Pons (tissue), 1 donor: Measurements from ENCODE around the gene FOXO3.
"Not testable (repeated sequence)": the region's sequence is repeated elsewhere in the genome, so short reads cannot be mapped to it uniquely, and the experiment has no call there.

Experiments
- DNase-seq: peaks from one replicate; pipeline ENCODE4 v3.0.0-alpha.2; 2016; ENCODE audit warnings: low spot score

The FOXO3 gene

DNA sequence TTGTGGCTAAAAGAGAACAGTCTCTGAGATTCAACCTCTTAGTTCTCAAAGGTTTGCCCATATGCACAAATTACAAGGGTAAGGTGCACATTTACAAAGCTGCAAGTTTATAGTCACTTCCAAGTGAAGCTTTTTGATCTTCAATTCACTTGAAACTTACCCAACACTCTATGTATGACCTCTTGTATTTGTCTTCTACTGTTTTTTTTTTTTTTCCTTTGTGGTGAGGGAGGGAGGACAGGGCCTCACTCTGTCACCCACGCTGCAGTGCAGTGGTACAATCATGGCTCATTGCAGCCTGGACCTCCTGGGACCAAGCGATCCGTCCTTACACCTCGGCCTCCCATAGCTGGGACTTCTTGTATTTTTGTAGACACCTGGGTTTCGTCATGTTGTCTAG lies 4.5 kb upstream of the FOXO3 start:
- DNase-seq = no peak

DNA sequence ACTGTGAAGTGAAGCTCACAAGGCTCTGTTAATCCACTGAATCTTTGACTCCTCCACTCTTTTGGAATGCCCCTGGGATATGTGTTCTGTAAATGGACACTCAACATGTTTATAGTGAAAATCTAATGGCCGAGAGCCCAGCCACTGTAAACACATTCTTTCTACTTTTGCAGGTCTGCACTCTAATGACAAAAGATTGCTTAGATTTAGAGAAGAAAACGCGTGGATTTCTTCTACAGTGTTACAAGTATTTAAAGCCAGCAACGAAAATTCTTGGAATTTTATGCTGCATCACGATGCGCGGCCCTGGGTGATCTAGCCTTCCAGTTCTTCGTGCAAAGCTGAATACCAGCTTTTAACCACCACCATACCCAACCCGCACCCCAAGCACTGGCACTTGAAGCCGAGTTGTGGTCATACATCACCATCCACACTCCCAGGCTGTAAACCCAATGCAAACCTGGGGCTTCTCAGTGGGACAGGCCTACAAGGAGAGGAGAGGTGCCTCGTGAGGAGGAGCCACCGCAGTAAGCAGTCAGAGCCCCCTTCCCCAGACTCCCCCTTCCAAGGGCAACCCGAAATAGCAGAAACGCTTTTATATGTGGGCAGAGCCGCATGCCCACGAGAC lies 3.7 kb upstream of the FOXO3 start:
- DNase-seq = no peak

DNA sequence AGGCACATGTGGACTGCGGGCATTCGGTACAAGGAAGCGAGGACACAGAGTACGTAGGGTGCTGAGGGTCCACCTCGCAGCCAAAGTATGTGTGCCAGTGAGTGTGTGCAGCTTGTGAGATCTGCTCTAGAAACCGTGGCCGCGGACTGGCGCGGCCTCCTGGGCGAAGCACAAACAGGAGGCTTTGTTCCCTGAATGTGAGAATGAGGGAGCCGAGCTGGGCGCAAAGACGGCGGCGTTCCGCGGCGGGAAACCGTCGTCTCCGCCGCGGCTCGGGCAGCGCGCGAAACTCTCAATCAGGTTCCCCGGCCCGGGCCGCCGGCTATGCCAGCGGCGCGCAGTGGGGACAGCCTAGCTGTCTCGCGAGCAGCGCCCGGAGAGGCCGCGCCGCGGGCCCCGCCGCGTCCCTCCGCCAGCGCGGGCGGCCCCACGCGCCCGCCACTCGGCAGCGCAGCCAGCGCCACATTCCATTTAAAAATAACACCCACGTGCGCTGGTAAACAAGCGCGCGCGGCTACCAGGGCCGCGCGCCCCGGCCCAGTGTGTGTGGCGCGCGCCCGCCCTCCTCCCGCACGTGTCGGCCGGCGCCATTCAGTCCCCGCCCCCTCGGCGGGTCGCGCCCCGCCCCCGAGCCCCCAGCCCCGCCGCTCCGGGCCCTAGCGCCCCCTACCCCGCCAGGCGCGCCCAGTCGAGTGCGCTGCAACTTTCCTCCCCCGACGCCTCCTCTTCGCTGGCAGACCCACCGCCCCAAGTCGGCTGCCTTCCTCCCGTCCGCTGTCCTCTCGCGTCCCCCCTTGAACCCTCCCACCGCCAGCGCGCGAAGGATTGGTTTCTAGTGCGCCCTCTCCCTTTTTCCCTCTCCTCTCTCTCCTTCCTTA lies 3.0 kb upstream of the FOXO3 start:
- no peak for DNase-seq

DNA sequence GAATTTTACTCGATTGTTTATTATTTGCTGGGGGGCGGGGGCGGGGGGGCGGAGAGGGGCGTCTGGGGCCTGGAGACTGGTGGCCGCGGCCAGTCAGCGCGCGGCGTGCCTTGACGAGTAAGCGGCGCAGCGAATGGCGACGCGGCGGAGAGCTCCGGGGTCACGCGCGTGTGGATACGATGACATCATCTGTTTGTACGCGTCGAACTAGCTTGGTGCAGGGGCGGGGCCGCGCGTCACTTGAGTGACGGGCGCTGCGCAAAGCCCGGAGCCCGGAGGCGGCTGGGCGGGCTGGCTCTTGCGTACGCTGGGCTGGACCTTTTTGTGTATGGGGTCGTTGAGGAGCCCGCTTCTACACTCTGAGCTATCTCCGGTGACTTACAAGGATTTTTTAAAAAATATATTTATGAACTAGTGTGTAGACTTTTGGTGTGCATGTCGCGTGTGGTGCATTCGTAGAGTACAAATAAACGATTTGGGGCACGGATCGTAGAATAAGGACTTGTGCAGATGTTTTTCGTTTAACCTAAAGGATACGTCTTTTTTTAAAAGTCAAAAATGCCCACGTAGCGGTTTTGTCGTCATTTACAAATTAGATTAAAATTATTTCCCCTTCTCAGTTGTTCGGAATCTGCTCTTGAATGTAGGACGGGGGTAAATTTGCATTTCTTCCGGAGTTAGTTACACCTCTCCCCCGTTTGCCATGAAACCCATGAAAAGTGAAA lies 2.2 kb upstream of the FOXO3 start:
- DNase-seq = peak; percentile 99

DNA sequence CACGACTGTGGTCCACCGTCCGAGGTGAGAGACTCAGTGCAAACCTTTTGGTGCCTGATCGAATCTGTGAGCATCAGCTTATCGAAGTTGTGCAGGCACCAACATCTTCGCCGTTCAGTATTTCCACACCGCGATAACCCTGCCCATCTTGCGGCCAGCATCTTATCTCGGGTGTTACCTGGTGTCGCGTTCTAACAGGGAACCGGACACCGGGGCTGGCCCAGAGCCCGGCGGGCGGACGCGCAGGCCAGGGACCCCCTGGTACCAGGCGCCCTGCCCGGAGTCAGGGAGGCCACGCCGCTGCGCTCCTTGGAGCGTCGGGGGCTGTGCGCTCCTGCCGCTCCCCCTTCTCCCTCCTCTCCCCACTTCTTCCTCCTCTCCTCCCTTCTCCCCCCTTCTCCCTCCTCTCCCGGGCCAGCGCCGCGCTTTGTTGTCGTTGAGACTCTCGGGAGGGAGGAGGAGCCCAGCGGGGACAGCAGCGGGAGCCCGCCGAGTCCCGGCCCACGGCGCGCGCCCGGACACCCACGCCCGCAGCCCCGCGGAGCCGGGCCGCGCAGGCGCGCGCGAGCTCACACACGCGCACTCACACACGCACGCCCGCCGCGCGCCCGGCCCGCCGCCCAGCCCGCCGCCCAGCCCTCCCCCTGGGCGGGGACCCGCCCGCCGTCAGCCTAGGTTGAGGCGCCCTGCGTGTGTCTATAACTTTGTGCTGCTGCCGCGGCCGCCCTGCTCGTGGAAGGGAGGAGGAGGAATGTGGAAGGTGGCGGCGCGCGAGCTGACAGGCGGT lies 1.4 kb upstream of the FOXO3 start:
- DNase-seq = peak; percentile 98

DNA sequence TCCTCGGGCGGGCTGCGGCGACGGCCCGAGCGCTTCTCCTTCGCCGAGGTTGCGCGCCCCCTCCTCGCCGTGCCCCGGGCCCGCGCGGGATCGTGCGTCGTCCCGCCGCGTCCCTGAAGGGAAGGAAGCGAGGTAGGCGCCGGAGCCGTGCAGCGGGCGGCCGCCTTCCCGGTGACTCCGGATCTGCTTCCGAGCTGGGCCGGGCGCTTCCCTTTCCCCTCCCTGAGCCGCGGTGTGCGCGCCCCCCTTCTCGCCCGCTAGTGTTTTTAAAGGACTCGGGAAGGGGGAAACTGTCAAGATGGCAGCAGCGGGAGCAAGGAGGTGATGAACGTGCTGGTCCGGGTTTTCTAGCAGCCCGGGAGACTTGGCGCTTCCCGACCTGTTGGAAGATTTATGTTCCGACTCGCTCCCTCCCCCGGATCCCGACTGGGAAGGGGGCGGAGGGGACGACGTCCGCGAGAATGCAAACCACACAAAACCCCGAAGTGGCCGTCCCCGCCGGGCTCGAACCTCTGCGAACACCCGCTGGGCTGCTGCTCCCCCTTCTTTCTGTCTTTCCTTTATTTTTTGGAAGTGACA lies 744 bp upstream of the FOXO3 start:
- peak; percentile 59 for DNase-seq

DNA sequence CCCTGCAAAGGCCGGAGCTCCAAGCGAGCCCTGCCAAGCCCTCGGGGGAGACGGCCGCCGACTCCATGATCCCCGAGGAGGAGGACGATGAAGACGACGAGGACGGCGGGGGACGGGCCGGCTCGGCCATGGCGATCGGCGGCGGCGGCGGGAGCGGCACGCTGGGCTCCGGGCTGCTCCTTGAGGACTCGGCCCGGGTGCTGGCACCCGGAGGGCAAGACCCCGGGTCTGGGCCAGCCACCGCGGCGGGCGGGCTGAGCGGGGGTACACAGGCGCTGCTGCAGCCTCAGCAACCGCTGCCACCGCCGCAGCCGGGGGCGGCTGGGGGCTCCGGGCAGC lies 561 bp downstream of the FOXO3 start:
- not testable (repeated sequence) for DNase-seq

DNA sequence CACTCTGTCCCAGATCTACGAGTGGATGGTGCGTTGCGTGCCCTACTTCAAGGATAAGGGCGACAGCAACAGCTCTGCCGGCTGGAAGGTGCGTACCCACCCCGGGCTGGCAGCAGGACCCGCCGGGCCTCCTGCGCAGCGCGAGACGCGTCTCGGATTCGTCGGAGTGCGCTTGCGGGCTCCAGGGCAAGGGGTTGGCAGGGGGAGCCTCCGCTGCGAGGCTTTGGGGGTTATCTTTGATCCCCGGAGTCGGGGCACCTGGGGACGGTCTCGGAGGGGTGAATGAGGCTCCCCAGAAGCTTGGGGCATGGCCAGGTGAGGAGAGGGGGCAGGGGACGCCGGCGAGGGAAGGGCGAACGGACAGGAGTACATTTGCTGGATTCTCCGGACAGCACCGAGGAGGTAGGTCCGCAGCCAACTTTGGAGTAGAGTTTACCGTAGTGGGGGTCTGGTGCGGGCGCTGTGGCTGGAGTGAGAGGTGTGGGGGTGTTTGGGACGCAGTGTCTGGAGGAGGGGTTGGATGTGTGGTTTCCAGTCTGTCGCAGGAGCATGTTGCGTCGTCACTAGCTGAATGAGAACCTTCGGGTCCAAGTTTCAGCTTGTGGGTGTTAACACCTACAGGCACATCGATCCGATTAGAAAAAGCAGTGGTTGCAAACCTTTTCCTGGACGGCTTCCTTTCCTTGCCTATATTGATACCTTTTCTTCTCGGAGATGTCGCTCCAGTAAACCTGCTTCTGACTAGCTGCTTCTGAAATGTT lies 1.2 kb downstream of the FOXO3 start:
- DNase-seq = no peak

DNA sequence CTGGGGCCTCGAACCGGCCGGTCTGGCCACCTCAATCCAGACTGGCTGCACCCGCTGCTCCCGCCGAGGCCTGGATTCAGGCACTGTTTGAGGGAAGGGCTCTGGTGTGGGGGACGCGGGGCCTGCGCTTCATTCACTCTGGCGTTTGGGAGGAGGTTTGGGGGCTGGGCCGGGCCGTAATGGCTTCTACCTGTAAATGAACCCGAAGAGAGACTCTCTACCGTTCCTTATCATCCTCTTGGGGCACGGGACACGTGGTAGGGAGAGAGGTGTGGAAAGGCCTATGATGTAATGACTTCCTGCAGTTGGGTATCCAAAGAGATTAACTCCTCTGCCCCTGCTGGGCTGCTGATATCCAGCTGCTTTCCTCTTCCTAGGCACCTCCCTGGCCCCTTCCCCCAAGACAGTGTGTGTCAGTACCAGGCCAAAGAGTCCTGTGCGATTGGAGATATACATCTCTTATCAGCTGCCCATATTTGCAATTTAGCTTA lies 1.8 kb downstream of the FOXO3 start:
- peak; percentile 74 for DNase-seq

DNA sequence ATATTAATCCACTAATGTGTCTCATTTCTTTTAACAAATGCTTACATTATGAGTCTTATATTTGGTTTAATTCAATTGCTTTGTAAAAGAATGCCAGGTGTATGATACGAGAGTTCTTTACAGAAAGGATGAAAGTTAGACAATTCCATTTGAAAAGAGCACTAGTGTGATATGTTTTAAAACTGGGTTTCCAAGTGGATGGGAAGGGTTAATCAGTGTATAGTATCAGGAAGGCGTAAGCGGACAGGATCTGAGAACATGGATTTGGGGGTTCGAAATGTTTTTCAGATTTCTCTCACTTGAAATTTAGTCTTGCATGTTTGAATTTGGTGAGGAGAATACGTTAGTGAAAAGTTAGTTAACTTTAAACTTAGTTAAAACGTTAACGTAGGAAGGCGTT lies 2.6 kb downstream of the FOXO3 start:
- DNase-seq = no peak

DNA sequence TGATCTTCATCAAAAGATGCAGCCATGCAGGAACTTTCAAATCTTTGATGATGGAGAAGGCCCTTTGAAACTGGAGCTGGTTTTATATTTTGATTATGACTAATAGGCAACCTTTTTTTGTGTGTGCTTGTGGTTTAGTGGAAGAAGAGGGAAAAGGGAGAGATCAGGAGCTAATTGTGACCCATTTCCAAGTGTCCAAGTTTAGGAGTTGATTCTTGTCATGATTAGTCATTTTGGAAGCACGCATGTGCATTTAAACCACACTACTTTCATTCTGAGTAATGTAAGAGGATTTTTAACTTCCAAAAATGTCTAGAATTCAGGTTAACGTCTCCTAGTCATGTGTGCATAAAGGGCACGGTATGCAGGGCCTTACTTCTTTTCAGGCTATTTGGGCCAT lies 3.5 kb downstream of the FOXO3 start:
- no peak for DNase-seq

DNA sequence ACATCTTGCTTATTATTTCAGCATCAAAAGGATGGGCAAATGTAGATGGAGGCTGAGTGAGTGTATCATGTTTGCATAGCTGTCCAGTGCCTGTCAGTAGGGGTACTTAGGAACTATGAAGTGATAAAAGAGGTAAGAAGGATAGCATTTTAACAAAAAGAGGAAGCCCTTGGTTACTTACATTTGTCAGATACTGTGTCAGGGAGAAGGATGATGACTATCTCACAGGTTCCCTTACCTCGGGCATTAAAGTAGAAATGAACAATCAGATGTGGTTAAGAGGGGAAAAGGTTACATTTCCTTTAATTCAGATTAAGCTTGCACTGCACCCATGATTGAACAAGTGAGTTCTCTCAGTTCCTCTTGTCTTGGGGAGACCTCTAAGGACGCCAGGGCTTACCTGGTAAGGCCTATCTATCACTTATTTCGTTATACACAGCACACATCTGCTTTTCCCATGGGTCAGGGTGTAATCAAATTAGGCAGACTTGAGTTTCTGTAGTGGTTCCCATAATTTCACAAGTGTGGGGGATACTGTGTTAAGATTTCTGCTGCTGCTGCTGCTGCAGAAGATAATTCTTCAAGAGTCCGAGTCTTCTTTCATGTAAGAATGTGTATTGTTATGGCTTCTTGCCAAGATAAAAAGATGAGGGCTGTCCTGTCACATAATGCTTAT lies 4.5 kb downstream of the FOXO3 start:
- DNase-seq = no peak

DNA sequence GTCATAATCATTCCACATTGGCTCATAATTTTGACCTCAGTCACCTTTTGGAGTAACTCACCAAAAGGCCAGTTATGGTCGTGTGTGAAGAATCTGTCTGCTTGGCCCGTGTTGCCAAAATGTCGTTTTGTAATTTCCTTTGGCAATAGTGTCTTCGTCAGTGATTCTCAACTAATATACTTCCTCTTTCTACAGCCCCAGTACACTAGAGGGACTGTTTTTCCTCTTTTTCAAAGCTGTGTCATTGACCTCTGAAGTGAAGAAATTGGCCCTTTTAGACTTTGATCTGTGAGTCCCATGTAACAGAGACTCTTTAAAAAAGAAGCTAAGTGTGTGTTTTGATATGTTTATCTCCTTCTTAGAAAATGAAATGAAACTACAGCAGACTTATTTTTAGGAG lies 5.2 kb downstream of the FOXO3 start:
- DNase-seq = peak; percentile 84

DNA sequence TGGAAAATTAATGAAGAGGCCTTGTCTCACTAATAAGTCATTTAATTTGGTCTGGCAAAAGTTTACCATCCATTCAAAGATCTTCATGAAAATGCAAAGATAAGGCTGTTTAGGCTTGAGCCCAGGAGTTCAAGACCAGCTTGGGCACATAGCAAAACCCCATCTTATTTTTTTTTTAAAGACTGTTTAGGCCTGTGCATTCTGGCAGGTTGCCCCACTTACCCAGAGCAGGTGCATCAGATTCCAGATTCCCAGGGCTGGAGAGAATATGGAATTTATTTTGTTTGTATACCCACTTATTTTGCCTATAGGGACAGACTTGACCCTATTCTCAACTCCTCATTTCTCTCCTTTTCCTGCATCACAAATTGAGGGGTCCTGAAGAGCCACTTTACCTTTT lies 5.7 kb downstream of the FOXO3 start:
- DNase-seq = no peak

DNA sequence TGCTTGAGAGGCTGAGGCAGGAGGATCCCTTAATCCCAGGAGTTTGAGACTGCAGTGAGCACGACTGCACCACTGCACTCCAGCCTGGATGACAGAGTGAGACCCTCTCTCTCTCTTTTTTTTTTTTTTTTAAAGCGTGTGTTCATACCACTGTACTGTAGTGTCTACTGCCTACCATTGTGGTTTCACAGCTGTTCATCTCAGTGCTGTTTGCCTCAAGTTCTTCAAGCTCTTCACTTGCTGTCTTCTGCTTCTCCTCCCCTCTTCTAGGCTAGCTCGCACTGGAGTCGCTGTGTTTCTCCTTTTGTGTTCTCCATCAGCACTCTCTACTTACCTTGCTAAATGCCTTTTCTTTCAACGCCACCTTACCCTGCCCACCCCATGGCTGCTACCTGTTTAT lies 7.4 kb downstream of the FOXO3 start:
- DNase-seq = no peak

DNA sequence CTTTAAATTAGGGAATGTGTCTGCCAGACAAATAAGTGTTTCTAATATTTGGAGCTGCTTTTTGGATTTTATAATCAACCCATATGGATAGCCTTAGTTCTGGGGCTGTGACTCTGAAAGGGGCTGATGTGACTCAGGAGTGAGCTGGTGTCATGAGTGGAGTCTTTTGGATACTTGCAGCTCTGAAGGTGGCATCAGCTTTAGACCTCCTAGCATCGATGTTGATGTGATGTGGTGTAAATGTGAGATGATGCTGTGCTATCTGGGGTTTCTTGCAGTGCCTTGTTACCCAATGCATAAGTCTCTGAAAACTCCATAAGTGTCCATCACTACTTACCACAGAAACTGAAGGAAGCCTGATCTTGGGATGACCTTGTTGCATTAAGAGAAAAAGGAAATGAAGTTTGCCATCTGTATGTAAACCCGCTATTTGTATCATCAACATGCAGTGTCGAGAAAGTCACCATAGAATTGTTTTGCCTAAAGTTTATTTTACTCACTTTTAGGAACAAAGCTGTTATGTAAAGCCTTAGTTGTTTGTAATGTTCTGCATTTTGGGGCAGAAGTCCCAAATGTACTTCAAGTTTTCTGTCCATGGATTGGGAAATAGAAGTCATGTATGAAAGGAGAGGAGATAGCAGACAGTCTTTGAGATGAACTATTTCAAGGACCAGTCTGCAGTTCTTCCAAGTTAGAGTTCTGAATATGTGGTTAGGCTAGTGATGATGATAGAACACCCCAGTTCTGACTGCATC lies 8.0 kb downstream of the FOXO3 start:
- no peak for DNase-seq

DNA sequence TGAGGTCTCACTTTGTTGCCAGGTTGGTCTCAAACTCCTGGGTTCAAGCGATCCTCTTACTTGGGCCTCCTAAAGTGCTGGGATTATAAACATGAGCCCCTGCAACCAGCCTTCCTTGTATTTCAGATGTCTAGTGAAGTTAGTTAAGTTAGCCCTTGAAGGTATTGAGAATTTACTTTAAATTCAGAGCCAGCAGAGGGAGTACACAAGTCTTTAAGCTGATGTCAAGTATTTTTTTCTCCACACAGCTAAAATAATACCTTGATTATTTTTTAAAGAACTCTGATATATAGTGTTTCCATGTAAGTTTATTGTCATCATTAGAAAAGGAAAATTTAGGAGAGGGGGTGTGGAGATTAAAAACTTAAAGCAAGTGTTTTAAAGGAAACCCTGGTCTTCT lies 9.8 kb downstream of the FOXO3 start:
- no peak for DNase-seq

DNA sequence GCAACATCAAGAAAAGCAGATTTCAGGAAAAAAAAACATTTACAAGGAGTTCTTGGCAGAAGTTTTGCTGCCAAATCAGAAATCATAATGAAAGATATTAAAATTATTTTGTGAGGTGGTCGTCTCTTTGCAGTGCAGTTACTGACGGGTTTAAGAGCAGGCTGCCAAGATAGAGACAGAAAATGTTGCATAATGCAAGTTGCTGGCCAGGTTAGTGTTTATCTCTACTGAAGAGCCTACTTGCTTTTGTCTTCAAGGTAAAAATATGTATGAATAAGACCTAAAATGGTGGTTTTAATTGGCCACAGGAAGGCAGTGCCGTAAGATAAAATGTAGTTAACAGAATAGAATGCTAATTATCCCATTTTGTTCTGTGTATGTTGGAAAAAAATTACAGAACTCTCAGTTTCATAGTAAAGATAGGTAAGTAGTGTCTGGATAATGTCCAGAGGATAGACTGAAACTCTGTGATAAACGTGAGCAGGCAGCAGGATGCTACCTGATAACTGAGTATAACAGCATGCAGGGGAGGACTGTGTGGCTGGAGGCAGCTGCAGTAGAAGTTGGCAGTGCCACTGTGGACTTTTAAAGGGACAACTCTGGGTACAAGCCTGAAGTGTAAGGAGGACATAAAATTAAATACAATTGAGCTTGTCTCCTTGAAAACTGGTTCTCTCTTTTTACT lies 13.9 kb downstream of the FOXO3 start:
- DNase-seq = no peak

DNA sequence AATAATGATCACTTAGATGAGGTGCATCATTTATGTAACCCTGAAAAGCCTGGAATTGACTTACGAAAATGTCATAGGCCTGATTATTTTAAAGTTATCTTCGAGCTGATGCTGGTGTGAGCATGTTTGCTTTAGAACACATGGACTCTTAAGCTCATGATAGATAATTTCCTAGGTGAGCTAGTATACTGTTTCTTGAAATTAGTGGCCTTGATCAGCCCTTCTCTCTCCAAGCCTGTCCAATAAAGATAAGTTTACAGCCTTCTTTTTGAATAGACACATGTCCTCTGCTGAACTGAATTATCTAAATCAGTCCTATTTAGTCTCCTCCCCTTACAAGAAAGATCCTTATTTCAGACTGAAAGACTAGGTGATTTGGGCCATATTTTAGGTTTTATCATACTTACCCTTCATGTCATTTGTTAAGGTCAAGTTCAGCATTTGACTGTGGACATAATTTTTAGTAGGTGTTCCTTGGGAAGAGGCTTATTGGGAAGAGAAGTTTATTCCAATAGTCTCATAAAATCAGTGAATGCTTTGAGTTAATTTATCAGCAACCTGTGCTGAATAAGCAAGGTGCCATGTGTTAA lies 15.3 kb downstream of the FOXO3 start:
- DNase-seq = no peak
